SU-DHL-6 (cell line): ENCODE results near the gene GHRH.

ENCODE experiments used
- EZH2phosphoT487 ChIP-seq: fragments of 200-600 bp; sonication (generic), shearing (Covaris generic); conservative IDR thresholded peaks from 2 replicates; pipeline ENCODE4 v1.6.1; 2018; ENCODE audit warnings: mild to moderate bottlenecking, antibody characterized with exemption, low read length, moderate library complexity, mixed read lengths
- TF ChIP-seq, protein P1 (sequence below): fragments of 200-600 bp; sonication (generic); IDR thresholded peaks from one replicate; pipeline ENCODE4 v1.5.1; 2017; ENCODE audit warnings: antibody characterized with exemption, mild to moderate bottlenecking, low read length, moderate library complexity; ENCODE audit not compliant: insufficient read depth, poor library complexity, severe bottlenecking

DNA sequence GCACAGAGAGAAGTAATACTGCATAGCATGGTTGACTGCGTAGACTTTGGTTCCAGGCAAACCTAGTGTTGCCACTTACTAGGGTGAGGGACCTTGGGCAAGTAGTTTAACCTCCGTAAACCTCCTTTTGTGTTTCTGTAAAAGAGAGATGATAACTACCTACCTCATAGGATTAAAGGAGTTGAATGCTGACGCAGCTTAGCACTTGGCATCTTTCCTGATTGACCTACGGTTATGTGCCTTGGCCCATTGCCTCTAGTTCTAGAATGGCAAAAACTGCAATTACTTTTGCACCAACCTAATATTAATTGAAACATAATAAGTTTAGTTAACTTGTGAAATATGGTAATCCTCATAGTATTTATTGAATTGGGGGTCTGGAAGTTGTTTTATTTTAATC is 19.1 kb downstream of the GHRH start:
- TF ChIP-seq, protein P1, sequence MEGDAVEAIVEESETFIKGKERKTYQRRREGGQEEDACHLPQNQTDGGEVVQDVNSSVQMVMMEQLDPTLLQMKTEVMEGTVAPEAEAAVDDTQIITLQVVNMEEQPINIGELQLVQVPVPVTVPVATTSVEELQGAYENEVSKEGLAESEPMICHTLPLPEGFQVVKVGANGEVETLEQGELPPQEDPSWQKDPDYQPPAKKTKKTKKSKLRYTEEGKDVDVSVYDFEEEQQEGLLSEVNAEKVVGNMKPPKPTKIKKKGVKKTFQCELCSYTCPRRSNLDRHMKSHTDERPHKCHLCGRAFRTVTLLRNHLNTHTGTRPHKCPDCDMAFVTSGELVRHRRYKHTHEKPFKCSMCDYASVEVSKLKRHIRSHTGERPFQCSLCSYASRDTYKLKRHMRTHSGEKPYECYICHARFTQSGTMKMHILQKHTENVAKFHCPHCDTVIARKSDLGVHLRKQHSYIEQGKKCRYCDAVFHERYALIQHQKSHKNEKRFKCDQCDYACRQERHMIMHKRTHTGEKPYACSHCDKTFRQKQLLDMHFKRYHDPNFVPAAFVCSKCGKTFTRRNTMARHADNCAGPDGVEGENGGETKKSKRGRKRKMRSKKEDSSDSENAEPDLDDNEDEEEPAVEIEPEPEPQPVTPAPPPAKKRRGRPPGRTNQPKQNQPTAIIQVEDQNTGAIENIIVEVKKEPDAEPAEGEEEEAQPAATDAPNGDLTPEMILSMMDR: no peak
- TF ChIP-seq EZH2phosphoT487: no peak
